Vagina (tissue), 2 donors: ENCODE results near the gene AKR1B1.

ENCODE experiments used
- CTCF ChIP-seq, 3 experiments: fragments of 450-650 bp in 2 of 3; fragments of 200-600 bp in 1 of 3; sonication (generic) in 1 of 3; IDR thresholded peaks; one replicate each; pipeline ENCODE4 v1.5.1; 2017 to 2019; ENCODE audit warnings: antibody characterized with exemption in 3 of 3, mild to moderate bottlenecking in 2 of 3, moderate library complexity in 2 of 3
- POLR2A ChIP-seq, 2 donors: fragments of 450-650 bp; IDR thresholded peaks; one replicate each; pipeline ENCODE4 v1.6.1; 2017; ENCODE audit warnings: antibody characterized with exemption in 2 of 2, mild to moderate bottlenecking in 2 of 2, moderate library complexity in 2 of 2
- POLR2AphosphoS5 ChIP-seq, 2 donors: sonication (generic); formaldehyde crosslinking; IDR thresholded peaks; one replicate each; pipeline ENCODE4 v1.9.0; 2017; ENCODE audit warnings: antibody characterized with exemption in 2 of 2, mild to moderate bottlenecking in 2 of 2, low read depth in 1 of 2; ENCODE audit not compliant: insufficient read depth in 1 of 2

DNA sequence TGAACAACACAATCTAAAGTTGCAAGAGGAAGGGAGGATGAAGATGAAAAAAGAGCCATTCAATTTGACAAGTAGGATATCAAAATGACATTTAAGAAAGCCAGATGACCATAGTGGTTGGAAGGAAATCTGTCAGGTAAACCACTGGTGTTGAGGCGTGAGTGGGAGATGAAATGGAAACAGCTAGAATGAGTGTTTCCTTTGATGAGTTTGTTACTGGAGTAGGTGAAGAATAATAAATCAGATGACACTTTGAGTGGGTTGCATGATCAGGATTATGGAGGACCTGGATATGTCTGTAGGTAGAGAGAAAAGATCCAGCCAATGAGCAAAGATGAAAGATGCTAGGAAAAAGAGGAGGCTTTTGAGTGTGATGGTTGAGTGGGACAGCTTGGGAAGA lies 33.1 kb downstream of the AKR1B1 start:
- TF ChIP-seq POLR2A (IDR thresholded peaks at IDR 0.05) (no peak), CTCF (IDR thresholded peaks at IDR 0.05) (no peak), POLR2AphosphoS5 (IDR thresholded peaks at IDR 0.05; ENCODE audit: insufficient read depth in 1 of 2, low read depth in 1 of 2) (no peak)
